ENCODE results near the gene LPP.

Gene LPP

DNA sequence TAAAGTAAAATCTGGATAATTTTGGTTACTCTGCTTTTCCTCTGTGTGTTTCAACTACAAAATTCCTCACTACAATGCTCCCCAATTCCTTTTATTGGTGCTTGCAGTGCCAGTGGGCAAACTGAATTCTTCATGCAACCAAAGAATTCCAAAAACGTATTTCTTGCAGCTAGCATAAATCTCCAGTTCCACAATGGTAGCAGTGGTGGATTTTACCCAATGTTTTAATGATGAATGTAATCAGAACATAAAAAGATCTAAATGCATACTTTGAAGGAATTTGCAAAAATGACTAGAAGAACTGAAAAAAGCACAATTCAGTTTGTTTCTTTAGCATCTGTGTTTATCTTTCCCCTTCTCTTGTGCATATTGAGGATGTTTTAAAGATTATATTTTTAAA lies 658.2 kb downstream of the LPP start:
- ChIA-PET POLR2A (no interaction called here), CTCF (no interaction called here)
- TF ChIP-seq, protein P1, sequence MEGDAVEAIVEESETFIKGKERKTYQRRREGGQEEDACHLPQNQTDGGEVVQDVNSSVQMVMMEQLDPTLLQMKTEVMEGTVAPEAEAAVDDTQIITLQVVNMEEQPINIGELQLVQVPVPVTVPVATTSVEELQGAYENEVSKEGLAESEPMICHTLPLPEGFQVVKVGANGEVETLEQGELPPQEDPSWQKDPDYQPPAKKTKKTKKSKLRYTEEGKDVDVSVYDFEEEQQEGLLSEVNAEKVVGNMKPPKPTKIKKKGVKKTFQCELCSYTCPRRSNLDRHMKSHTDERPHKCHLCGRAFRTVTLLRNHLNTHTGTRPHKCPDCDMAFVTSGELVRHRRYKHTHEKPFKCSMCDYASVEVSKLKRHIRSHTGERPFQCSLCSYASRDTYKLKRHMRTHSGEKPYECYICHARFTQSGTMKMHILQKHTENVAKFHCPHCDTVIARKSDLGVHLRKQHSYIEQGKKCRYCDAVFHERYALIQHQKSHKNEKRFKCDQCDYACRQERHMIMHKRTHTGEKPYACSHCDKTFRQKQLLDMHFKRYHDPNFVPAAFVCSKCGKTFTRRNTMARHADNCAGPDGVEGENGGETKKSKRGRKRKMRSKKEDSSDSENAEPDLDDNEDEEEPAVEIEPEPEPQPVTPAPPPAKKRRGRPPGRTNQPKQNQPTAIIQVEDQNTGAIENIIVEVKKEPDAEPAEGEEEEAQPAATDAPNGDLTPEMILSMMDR (IDR thresholded peaks at IDR 0.05; ENCODE audit: control extremely low read depth, extremely low read depth, low read depth, missing control alignments), result no peak
- DNase-seq (ENCODE audit: extremely low spot score), result no peak

DNA sequence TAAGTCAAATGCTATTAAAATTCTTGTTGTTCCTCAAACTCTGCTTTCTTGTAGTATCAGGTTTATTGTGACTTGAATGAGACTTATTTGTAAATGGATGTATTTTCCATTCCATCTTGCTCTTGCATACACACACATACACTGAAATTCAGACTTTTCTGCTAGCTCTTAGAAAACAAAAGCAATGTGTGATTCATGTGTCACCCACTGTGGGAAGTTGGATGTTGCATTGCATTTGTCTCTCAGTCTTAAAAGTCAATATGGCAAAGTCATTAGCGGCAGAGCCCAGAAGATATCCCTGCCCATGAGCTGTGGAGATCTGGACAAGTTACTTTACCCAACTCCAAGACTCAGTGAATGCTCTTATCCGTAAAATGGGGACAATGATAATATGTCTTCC lies 660.6 kb downstream of the LPP start:
- TF ChIP-seq, protein P1 (IDR thresholded peaks at IDR 0.05; ENCODE audit: control extremely low read depth, extremely low read depth, low read depth, missing control alignments), result no peak
- ChIA-PET CTCF (interaction anchor here (1.0 kb wide), 1 partner anchor 14 kb away, joined by 3 read pairs; no protein-coding TSS in a partner anchor), POLR2A (interaction anchor here (0.6 kb wide), 1 partner anchor 35 kb away, joined by 3 read pairs; no protein-coding TSS in a partner anchor)
- no peak for DNase-seq (ENCODE audit: extremely low spot score)

DNA sequence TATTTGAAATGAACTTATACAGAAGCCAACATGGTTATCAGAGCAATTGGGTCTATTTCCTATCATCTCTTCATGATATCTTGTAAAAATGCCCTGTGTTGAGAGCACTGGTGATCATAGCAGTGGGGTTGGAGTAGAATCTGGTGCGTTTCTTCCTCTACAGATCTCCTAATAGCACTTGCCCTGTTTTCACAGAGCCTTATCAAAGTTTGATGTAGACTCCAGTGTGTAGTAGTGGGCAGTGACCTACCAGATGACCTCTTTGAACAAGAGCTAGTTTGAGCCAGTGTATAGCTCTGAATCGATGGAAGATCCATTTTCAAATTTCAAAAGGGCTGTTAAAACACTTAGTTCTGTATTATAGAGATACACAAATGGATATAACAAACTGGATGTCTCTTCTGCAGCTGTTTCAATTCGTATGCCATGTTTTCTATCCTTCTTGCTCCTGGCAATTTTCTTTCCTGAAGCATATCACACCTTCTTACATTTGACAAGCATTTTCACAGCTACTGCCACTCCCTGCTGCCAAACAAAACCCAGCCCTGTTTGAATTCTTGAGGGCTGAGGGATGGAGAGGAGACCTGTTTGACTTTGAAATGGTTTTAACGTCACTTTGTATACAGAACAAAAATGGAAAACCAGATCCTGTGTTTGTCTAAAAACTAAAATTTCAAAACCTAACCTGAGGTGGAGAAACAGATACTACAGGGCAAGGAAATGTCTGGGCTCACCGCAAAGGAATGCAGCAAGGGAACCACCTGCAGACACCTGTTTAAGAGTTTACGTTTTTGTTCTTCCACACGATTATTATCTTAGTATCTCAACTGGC lies 663.4 kb downstream of the LPP start:
- POLR2A ChIA-PET, result no interaction called here
- CTCF ChIA-PET, result interaction anchor here (1.5 kb wide), 1 partner anchor 18 kb away, joined by 3 read pairs; no protein-coding TSS in a partner anchor
- DNase-seq (ENCODE audit: extremely low spot score), result no peak
- TF ChIP-seq, protein P1 (IDR thresholded peaks at IDR 0.05; ENCODE audit: control extremely low read depth, extremely low read depth, low read depth, missing control alignments), result no peak

- TF ChIP-seq, protein P1 (IDR thresholded peaks at IDR 0.05; ENCODE audit: control extremely low read depth, extremely low read depth, low read depth, missing control alignments), result no peak
- CTCF ChIA-PET, result no interaction called here
- POLR2A ChIA-PET, result no interaction called here
Measured at GRCh38 chr3:188817935-188818269, 663.9 kb downstream of the LPP start.

GRCh38 chr3:188818282-188818681 lies 664.3 kb downstream of the LPP start:
- no peak for DNase-seq (ENCODE audit: extremely low spot score)
- TF ChIP-seq, protein P1 (IDR thresholded peaks at IDR 0.05; ENCODE audit: control extremely low read depth, extremely low read depth, low read depth, missing control alignments), result no peak
- CTCF ChIA-PET, result no interaction called here
- POLR2A ChIA-PET, result no interaction called here

More at GRCh38 chr3:188817935-188818269, 663.9 kb downstream of the LPP start:
- no peak for DNase-seq (ENCODE audit: extremely low spot score)

DNA sequence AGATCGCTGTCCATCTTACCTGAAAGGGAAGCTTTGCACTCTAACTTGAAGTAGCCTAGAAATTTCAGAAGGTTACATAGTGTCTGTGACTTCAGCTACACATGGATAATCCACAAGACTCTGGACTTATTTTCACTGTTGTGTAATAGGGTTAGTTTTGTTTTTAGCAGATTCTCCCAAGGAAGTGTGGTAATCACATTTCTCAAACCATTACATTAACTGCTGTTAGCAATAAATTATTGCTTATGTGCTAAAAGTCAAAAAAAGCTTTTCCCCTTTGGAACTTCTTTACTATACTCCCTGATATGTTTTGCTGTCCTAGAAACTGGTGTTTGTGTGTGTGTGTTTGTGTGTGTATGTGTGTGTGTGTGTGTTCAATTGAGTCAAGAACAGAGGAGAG lies 666.0 kb downstream of the LPP start:
- CTCF ChIA-PET, result no interaction called here
- POLR2A ChIA-PET, result no interaction called here
- DNase-seq (ENCODE audit: extremely low spot score), result no peak
- TF ChIP-seq, protein P1 (IDR thresholded peaks at IDR 0.05; ENCODE audit: control extremely low read depth, extremely low read depth, low read depth, missing control alignments), result no peak
